Prostate gland (tissue), 2 donors: ENCODE measurements around the gene COQ2.

ENCODE experiments used
- CTCF ChIP-seq, 4 experiments: fragments of 200-600 bp in 2 of 4; fragments of 450-650 bp in 2 of 4; sonication (generic) in 2 of 4; IDR thresholded peaks; 1 replicate in 3 of 4; 2 replicates in 1 of 4; pipeline ENCODE4 v1.5.1; 2016 to 2019; ENCODE audit warnings: antibody characterized with exemption in 4 of 4, mild to moderate bottlenecking in 2 of 4, moderate library complexity in 2 of 4
- POLR2AphosphoS5 ChIP-seq: sonication (generic); formaldehyde crosslinking; IDR thresholded peaks from one replicate; pipeline ENCODE4 v1.6.1; 2017; ENCODE audit warnings: antibody characterized with exemption

GRCh38 chr4:83250687-83251446 lies 33.7 kb downstream of the COQ2 start:
- TF ChIP-seq CTCF (IDR thresholded peaks at IDR 0.05) (no peak), POLR2AphosphoS5 (no peak)
